ENCODE results near the gene ADSL.
A peak's percentile ranks its signal among the peaks of the same experiment; 100 is the strongest.

ADSL gene

DNA sequence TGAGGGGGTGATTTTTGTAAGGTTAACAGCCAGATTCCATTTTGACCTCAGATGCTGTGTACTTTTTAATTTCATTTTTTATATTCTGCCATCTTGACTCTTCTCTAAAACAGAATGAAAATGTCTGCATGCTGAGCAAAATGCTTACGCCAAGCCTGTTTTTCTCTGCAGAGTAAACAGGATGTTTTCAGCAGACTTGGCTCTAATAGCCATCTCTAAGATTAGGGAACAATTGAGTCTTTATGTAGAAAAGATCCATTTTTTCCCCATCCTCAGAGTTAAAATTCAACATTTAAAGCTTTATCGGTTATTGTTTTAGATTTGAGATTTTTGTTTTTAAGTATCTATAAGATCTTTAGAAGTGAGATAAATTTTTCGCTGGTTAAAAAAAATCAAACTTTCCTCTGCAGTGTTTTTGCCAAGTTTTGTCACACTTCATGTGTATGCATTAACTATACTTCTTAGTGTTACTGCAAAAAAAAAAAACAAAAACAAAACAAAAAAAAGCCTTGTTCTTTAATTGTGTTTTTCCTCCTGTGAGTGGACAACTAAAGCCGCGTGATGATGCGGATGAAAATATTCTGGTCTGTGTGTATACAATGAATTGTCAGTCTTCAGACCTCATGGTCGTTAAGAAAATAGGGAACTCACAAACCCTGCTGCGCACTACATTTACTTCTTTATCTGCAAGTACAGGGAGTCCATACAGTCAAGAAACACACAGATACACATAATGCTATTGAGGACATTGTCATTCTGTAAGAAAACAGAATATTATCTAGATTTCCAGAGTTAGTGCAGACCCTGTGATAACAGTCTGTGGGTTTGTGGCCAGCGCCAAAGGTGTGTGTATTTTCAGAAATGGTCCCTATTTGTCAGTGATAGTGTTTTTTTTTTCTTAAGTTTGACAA is 17.5 kb upstream of the ADSL start:
- Histone ChIP-seq H3K9ac (ENCODE audit: low read depth, low read length) (no peak overlapping the region), H3K4me3 (ENCODE audit: low read depth, low read length) (no peak overlapping the region), H3K4me1 (ENCODE audit: control insufficient read depth, insufficient read depth, low read length) (peaks cover 55% of the 10 kb centered on the region), H3K36me3 (ENCODE audit: control insufficient read depth, insufficient read depth, low read length) (peaks cover 36% of the 10 kb centered on the region), H3K9me3 (ENCODE audit: control insufficient read depth, insufficient read depth, low read length) (no peaks in the 10 kb centered on the region), H3K27ac (ENCODE audit: low read depth, low read length) (no peak overlapping the region), H3K27me3 (ENCODE audit: control insufficient read depth, insufficient read depth, low read length) (no peaks in the 10 kb centered on the region)

DNA sequence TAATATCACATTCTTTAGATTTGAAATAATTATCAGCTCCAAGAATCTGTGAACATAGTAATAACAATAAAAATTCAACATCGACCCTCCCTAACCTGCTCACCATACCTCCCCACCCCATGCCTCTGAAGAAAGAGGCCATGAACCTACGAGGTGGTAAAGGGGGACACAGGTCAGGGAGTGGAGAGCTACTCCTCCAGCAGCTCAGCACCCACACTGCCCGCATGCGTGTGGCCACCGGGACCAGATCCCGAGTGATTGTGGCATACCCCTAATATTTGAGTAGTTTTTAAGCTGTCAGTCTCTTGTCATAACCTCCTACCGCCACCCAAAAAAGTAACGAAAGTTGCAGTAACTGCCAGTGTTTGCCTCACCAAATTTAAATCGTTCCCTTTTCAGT is 16.8 kb upstream of the ADSL start:
- Histone ChIP-seq H3K9ac (ENCODE audit: low read depth, low read length) (no peak overlapping the region), H3K27me3 (ENCODE audit: control insufficient read depth, insufficient read depth, low read length) (no peaks in the 10 kb centered on the region), H3K36me3 (ENCODE audit: control insufficient read depth, insufficient read depth, low read length) (peaks cover 32% of the 10 kb centered on the region; the same call in 1 of the 2 replicates), H3K9me3 (ENCODE audit: control insufficient read depth, insufficient read depth, low read length) (no peaks in the 10 kb centered on the region), H3K4me1 (ENCODE audit: control insufficient read depth, insufficient read depth, low read length) (peaks cover 59% of the 10 kb centered on the region), H3K27ac (ENCODE audit: low read depth, low read length) (no peak overlapping the region), H3K4me3 (ENCODE audit: low read depth, low read length) (no peak overlapping the region)

DNA sequence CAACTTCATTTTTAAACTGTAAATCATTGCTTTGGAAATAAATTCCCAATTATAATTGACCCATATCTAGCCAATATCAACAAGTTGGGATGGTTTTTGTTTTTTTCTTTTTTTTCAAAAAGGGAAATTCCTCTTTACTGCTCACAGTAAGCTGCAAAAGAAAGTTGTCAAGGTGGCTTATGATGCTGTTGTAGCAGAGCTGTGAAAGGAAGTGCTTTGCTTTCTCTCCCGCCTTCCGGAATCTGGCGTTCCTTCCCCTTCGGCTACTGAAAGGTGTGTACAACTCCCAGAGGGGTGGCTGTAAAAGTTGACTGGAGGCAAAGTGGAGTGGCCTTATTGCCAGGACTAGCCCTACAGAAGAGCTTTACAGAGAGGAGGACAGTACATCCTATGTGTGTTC is 16.2 kb upstream of the ADSL start:
- Histone ChIP-seq H3K4me1 (ENCODE audit: control insufficient read depth, insufficient read depth, low read length) (peaks cover 60% of the 10 kb centered on the region), H3K36me3 (ENCODE audit: control insufficient read depth, insufficient read depth, low read length) (peaks cover 25% of the 10 kb centered on the region; the same call in 1 of the 2 replicates), H3K9ac (ENCODE audit: low read depth, low read length) (no peak overlapping the region), H3K27ac (ENCODE audit: low read depth, low read length) (no peak overlapping the region), H3K4me3 (ENCODE audit: low read depth, low read length) (no peak overlapping the region), H3K9me3 (ENCODE audit: control insufficient read depth, insufficient read depth, low read length) (no peaks in the 10 kb centered on the region), H3K27me3 (ENCODE audit: control insufficient read depth, insufficient read depth, low read length) (no peaks in the 10 kb centered on the region)

- Histone ChIP-seq H3K27me3 (ENCODE audit: control insufficient read depth, insufficient read depth, low read length) (no peaks in the 10 kb centered on the region), H3K4me3 (ENCODE audit: low read depth, low read length) (no peak overlapping the region), H3K4me1 (ENCODE audit: control insufficient read depth, insufficient read depth, low read length) (peaks cover 57% of the 10 kb centered on the region), H3K27ac (ENCODE audit: low read depth, low read length) (no peak overlapping the region), H3K9me3 (ENCODE audit: control insufficient read depth, insufficient read depth, low read length) (no peaks in the 10 kb centered on the region), H3K36me3 (ENCODE audit: control insufficient read depth, insufficient read depth, low read length) (peaks cover 20% of the 10 kb centered on the region; the same call in 1 of the 2 replicates), H3K9ac (ENCODE audit: low read depth, low read length) (no peak overlapping the region)
Observed at GRCh38 chr22:40330615-40331014, 15.7 kb upstream of the ADSL start.

- H3K27me3 ChIP-seq (ENCODE audit: control insufficient read depth, insufficient read depth, low read length) = no peaks in the 10 kb centered on the region
- no peak overlapping the region for H3K4me3 ChIP-seq (ENCODE audit: low read depth, low read length)
- 0 out of 2 replicates have a peak, but pooled peaks cover 16% of the 10 kb centered on the region for H3K36me3 ChIP-seq (ENCODE audit: control insufficient read depth, insufficient read depth, low read length)
- no peak overlapping the region for H3K9ac ChIP-seq (ENCODE audit: low read depth, low read length)
- no peaks in the 10 kb centered on the region for H3K9me3 ChIP-seq (ENCODE audit: control insufficient read depth, insufficient read depth, low read length)
- peak overlapping the region; percentile 76 for H3K27ac ChIP-seq (ENCODE audit: low read depth, low read length)
- H3K4me1 ChIP-seq (ENCODE audit: control insufficient read depth, insufficient read depth, low read length) = peaks cover 49% of the 10 kb centered on the region
Observed at GRCh38 chr22:40331706-40332105, 14.6 kb upstream of the ADSL start.

DNA sequence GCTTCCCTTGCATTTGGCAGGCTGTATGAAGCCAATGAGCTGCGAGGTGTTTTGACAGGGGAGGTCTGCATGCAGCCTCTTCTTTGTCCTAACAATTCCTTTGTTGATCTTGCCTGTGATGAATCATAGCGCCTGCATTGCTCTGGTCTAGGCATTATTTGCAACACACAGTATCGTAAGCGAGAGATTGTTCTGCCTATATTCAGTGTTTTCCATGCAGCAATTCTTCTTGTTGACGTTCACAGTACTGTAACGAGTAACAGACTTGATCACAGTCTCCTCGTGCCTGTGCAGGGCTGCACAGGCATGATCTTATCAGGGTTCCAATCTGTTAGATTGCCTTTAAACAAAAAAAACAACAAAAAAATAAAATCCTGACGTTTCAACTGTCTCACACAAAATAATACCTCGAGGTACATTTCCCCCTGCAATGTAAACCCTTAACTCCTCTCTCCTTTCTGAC is 13.9 kb upstream of the ADSL start:
- no peak overlapping the region for H3K4me3 ChIP-seq (ENCODE audit: low read depth, low read length)
- peak overlapping the region; percentile 76 for H3K27ac ChIP-seq (ENCODE audit: low read depth, low read length)
- no peaks in the 10 kb centered on the region for H3K27me3 ChIP-seq (ENCODE audit: control insufficient read depth, insufficient read depth, low read length)
- 0 out of 2 replicates have a peak, but pooled peaks cover 16% of the 10 kb centered on the region for H3K36me3 ChIP-seq (ENCODE audit: control insufficient read depth, insufficient read depth, low read length)
- H3K9ac ChIP-seq (ENCODE audit: low read depth, low read length) = no peak overlapping the region
- H3K9me3 ChIP-seq (ENCODE audit: control insufficient read depth, insufficient read depth, low read length) = no peaks in the 10 kb centered on the region
- peaks cover 42% of the 10 kb centered on the region for H3K4me1 ChIP-seq (ENCODE audit: control insufficient read depth, insufficient read depth, low read length)

GRCh38 chr22:40334060-40334459 is 12.2 kb upstream of the ADSL start:
- Histone ChIP-seq H3K27ac (ENCODE audit: low read depth, low read length) (peak overlapping the region; percentile 48), H3K4me1 (ENCODE audit: control insufficient read depth, insufficient read depth, low read length) (peaks cover 36% of the 10 kb centered on the region), H3K9me3 (ENCODE audit: control insufficient read depth, insufficient read depth, low read length) (no peaks in the 10 kb centered on the region), H3K27me3 (ENCODE audit: control insufficient read depth, insufficient read depth, low read length) (no peaks in the 10 kb centered on the region), H3K36me3 (ENCODE audit: control insufficient read depth, insufficient read depth, low read length) (0 out of 2 replicates have a peak, but pooled peaks cover 13% of the 10 kb centered on the region), H3K9ac (ENCODE audit: low read depth, low read length) (no peak overlapping the region; the same call in 1 of the 2 replicates), H3K4me3 (ENCODE audit: low read depth, low read length) (no peak overlapping the region)

- no peaks in the 10 kb centered on the region for H3K9me3 ChIP-seq (ENCODE audit: control insufficient read depth, insufficient read depth, low read length)
- 0 out of 2 replicates have a peak, but pooled peaks cover 10% of the 10 kb centered on the region for H3K36me3 ChIP-seq (ENCODE audit: control insufficient read depth, insufficient read depth, low read length)
- no peak overlapping the region for H3K9ac ChIP-seq (ENCODE audit: low read depth, low read length)
- H3K4me1 ChIP-seq (ENCODE audit: control insufficient read depth, insufficient read depth, low read length) = peaks cover 36% of the 10 kb centered on the region
- no peak overlapping the region for H3K4me3 ChIP-seq (ENCODE audit: low read depth, low read length)
- H3K27me3 ChIP-seq (ENCODE audit: control insufficient read depth, insufficient read depth, low read length) = no peaks in the 10 kb centered on the region
- H3K27ac ChIP-seq (ENCODE audit: low read depth, low read length) = peak overlapping the region; percentile 48
Observed at GRCh38 chr22:40334899-40335298, 11.4 kb upstream of the ADSL start.

DNA sequence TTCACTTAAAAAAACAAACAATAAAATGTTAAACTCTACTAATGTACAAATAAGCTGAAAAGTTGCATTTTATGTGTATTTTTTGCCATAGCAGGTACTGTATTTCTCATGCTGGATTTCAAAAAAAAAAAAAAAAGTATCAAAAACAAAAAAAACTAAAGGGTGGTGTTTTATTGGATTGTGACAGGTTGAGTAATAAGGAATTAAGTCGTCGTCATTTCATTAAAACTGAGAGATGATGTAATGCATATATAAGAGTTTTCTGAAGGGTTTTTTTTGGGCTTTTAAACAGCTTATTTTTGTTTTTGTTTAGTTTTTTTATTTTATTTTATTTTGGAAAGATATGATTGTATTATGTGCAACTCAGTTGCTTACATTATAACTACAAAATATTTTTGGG is 10.9 kb upstream of the ADSL start:
- no peak overlapping the region for H3K4me3 ChIP-seq (ENCODE audit: low read depth, low read length)
- H3K4me1 ChIP-seq (ENCODE audit: control insufficient read depth, insufficient read depth, low read length) = peaks cover 36% of the 10 kb centered on the region
- H3K27ac ChIP-seq (ENCODE audit: low read depth, low read length) = no peak overlapping the region
- no peaks in the 10 kb centered on the region for H3K27me3 ChIP-seq (ENCODE audit: control insufficient read depth, insufficient read depth, low read length)
- H3K9ac ChIP-seq (ENCODE audit: low read depth, low read length) = no peak overlapping the region
- H3K36me3 ChIP-seq (ENCODE audit: control insufficient read depth, insufficient read depth, low read length) = 0 out of 2 replicates have a peak, but pooled peaks cover 6% of the 10 kb centered on the region
- H3K9me3 ChIP-seq (ENCODE audit: control insufficient read depth, insufficient read depth, low read length) = no peaks in the 10 kb centered on the region

DNA sequence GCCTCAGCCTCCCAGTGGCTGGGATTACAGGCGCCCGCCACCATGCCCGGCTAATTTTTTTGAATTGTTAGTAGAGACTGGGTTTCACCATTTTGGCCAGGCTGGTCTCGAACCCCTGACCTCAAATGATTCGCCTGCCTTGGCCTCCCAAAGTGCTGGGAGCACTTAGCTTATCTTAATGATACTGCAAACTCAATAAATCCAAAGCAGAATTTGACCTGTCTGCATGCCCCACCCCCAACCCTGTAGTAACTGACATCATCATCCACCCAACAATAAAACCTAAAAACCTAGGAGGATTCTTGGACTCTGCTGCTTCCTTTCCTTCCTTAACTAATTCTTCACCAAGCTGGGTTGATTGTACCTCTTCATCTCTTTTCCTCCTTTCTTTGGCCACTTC is 6.3 kb upstream of the ADSL start:
- no peaks in the 10 kb centered on the region for H3K9me3 ChIP-seq (ENCODE audit: control insufficient read depth, insufficient read depth, low read length)
- peaks cover 2% of the 10 kb centered on the region; the same call in 1 of the 2 replicates for H3K4me1 ChIP-seq (ENCODE audit: control insufficient read depth, insufficient read depth, low read length)
- H3K27me3 ChIP-seq (ENCODE audit: control insufficient read depth, insufficient read depth, low read length) = no peaks in the 10 kb centered on the region
- no peak overlapping the region for H3K4me3 ChIP-seq (ENCODE audit: low read depth, low read length)
- no peaks in the 10 kb centered on the region for H3K36me3 ChIP-seq (ENCODE audit: control insufficient read depth, insufficient read depth, low read length)
- no peak overlapping the region for H3K9ac ChIP-seq (ENCODE audit: low read depth, low read length)
- no peak overlapping the region for H3K27ac ChIP-seq (ENCODE audit: low read depth, low read length)

- H3K4me3 ChIP-seq (ENCODE audit: low read depth, low read length) = no peak overlapping the region
- H3K36me3 ChIP-seq (ENCODE audit: control insufficient read depth, insufficient read depth, low read length) = no peaks in the 10 kb centered on the region
Observed at GRCh38 chr22:40341604-40342003, 4.7 kb upstream of the ADSL start.

More at GRCh38 chr22:40341604-40342003, 4.7 kb upstream of the ADSL start:
- Histone ChIP-seq H3K4me1 (ENCODE audit: control insufficient read depth, insufficient read depth, low read length) (no peaks in the 10 kb centered on the region), H3K27me3 (ENCODE audit: control insufficient read depth, insufficient read depth, low read length) (no peaks in the 10 kb centered on the region), H3K27ac (ENCODE audit: low read depth, low read length) (no peak overlapping the region), H3K9ac (ENCODE audit: low read depth, low read length) (no peak overlapping the region), H3K9me3 (ENCODE audit: control insufficient read depth, insufficient read depth, low read length) (no peaks in the 10 kb centered on the region)

Measured in HUES48 (cell line).